HG03175 (cell line): Measurements from ENCODE around the gene UBE2E1.

ENCODE experiments used
- ATAC-seq: cut with Tn5 transposase; IDR thresholded peaks from one replicate; pipeline ENCODE4 v1.9.1; 2021; ENCODE audit warnings: mild to moderate bottlenecking, moderate library complexity; ENCODE audit not compliant: unreplicated experiment

Gene UBE2E1

DNA sequence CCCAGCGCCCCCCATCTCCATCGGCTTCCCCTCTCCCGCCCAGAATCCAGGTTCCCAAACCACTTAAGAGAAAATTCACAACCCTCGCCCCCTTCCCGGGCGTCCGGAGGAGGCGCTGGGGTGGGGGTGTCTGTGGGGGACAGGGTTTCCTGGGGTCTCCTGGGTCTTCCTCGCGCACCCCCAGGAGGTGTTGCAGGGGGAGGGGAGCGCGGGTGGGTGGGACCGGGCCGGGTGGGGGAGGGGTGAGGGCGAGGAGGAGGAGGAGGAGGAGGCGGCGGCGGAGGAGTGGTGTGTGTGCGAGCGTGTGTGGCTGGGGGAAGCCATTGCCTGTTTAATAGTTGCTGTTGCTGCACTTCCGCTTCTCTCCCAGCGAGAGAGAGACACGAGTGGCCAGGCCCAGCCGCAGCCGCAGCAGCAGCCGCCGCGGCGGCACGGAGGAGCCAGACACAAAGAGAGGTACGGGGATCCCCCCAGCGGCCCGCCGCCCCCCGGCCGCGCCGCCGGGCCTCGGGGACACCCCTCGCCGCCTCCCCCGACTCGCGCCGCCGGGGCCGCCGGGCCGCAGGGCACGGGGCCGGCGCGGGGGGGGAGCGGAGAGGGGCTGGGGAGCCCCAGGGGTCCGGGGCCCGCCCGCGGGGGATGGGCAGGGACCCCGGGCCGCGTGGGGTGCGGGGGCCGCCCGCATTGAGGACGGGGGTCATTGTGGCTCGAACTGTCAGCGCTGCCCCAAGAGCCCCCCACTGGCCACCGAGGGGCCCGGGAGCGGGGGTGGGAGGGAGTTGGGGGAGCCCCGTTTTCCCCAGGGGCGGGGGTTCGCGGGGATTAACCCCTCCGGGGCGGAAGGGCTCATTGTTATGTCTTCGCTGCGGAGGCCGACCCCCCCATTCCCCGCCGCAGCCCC is at the start of gene UBE2E1:
Gene UBE2E1, plus strand, starts transcription at position 323 of the 901 bp plus-strand sequence. CDS start 1,315 bp downstream, outside the sequence.
- ATAC-seq, result peak; percentile 78

- no peak for ATAC-seq
Measured at GRCh38 chr3:23756206-23756840, 49.4 kb upstream of the UBE2E1 start.

DNA sequence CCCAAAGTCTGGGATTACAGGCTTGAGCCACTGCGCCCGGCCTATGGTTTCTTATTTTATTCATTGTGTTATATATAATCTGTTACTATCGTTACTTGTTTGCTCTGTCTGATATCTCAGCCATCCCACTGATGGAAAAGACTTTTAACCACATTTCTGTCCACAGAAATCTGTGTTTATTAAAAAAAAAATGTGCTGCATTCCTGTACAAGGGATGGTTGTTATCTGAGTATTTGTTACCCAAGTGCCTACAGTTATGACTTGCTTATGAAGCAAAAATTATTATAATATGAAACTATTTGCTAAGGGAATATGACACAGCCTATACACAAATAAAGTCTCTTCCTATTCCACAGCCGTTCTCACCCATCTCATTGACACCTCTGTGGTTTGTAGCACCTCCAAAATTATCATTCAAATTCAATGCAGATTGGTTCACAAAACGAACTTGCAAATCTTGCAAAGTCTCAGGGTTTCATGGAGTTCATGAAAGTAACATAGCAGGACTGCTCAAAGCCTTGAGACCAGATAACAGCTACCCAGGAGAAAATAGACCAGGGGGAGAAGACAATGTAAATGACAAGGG is 47.4 kb upstream of the UBE2E1 start:
- ATAC-seq, result peak; percentile 13

DNA sequence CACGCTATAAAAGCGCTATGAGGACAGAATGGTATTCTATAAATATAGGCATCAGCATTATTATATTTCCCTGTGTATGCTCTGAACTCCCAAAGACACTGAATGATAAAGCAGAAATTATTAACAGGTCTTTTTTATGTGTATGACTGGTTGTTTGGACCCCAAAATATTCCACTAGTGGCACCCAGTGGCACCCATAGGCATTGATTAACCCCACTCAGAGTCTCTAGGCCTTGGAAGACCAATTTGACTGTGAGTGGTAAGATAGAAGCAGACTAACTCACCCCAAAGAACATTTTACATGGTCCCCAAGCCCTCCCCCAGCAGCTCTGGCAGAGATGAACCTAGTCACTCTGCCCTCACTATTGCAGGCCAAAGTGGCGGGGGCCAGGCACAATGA is 45.4 kb upstream of the UBE2E1 start:
- no peak for ATAC-seq

DNA sequence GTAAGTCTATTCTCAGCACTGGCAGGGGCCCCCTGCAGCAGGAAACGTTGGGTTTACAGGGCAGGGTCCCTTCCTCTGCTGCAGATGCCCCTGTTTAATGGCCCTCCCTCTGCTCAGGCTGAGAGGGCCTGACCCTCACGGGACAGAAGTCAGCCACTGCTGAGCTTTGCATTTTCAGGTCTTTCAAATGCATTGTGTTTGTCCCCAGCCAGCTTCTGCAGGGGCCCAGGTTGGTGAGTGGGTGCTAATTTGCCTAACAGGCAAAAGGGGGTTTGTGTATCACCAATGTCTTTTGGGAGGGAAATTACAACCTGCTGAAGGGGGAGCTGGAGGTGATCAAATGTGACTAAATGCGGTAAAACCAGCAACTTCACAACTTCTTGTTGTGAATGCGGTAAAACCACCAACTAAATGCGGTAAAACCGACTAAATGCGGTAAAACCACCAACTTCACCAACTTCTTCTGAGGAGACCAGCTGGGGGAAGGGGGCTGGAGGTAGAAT is 44.8 kb upstream of the UBE2E1 start:
- ATAC-seq, result no peak

DNA sequence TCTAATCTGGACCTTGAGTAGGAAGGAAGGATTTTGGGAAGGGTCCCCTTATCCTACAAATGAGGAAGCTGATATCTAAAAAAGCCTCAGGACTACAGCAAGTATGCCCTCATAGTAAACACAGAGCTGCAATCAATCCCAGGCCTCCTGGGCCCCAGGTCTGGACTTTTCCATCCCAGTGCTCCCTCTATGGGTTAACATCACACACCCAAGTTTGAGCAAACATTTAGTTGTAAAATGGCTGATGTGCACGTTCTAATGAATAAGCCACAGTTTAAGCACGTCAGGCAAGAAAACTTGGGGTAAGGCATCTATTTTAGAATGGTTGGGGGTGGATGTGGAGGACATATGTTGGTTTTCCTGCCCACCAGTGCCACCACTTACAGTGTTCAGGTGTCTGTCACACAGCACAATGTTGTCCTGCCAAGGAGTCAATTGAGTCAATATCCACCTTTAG is 44.3 kb upstream of the UBE2E1 start:
- peak; percentile 30 for ATAC-seq

DNA sequence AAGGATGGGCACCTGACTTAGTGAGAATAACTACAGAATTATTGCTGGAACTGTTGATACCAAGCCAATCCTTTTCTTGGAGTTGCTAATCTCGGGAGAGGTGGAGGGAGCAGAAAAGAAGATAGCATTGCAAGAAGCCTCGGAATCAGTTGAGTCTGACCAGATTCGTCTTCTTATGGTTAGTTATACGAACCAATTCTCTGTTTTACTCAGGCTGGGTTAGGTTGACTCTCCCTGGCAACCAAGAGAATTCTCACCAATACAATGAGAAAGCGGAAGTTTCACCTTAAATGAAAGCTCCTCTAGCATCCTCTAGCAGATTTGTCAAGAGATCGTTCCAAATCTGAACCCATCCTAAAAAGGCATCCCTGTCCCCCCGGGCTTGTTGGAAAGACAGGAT is 43.5 kb upstream of the UBE2E1 start:
- peak; percentile 82 for ATAC-seq

GRCh38 chr3:23762759-23763477 is 42.8 kb upstream of the UBE2E1 start:
- ATAC-seq, result no peak

DNA sequence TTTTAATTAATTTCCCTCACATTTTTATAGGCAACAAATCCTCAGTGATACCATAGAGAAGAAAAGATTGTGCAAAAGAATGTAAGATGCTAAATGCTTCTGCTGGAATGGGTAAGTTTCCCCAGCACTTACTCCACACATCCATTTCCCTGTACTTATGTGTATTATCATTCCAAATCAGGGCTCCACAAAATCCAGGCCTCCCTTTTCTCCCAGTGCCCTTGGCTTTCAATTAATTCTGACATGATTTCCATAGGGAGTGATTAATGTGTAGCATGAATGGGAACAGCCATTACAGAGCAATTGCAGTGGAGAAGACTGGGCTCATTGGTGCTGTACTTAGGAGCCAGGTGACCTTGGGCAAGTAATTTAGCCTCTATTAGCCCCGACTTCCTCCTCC is 41.3 kb upstream of the UBE2E1 start:
- no peak for ATAC-seq

- peak; percentile 44 for ATAC-seq
Measured at GRCh38 chr3:23767546-23767945, 38.2 kb upstream of the UBE2E1 start.

DNA sequence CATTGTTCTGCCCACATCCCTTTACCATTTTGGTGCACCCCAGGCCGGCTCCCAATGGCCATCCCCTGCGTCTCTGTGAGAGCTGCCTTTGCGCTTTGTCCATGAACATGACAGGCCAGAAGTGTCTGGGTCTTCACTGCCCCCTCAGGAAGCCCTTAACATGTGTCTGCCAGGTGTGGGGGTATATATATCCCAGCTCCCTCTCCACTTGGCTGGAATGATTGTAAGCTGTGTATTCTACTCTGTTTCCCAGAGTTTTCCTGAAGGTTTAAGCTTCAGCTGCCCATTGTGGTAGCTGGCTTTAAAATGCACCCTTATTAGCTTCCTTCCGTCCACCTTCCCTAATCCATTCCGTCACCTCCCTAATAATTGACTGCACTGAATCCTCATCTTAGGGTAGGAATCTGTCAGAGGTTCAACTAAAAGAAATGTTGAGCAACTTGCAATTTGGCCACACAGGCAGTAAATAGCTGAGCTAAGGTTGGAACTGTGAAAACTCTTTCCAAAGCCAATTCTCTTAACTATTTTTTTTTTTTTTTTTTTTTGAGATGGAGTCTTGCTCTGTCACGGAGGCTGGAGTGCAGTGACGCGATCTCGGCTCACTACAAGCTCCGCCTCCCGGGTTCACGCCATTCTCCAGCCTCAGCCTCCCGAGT is 30.4 kb upstream of the UBE2E1 start:
- no peak for ATAC-seq

DNA sequence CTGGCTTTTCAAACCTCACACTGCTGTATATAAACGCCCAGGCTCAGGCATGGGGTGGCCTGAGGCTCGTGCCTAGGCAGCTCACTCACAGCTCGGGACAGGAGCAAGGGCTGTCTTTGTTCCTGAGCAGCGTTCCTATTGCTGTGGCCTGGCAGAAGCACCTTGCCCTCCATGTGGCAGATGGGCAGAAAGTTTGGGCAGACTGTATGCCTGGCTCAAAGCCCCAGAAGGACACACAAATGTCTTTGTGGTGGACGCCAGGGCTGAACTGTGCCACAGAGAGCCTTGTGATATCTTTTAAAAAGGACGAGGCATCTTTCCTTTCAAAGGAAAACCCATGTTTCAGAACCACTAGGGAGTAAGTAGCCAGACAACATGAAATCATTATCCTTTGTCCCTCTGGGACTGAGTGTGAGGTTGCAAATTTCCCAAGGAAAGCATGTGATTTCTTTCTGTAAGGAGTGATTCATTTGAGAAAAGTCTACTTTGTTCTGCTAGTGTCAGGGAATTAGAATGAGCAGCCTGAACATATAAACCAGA is 29.3 kb upstream of the UBE2E1 start:
- no peak for ATAC-seq

DNA sequence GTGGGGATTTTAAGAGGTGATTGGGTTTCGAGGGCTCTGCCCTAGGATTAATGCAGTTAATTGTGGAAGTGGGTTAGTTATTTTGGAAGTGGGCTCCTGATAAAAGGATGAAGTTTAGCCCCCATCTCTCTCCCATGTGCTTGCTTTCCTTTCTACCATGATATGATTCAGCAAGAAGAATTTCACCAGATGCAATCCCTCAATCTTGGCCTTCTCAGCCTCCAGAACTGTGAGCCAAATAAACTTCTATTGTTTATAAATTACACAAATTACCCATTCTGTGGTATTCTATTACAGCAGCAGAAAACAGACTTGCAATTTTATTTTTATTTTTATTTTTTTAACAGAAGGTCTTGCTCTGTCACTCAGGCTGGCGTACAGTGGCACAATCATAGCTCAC is 27.3 kb upstream of the UBE2E1 start:
- ATAC-seq, result no peak

GRCh38 chr3:23779841-23780240 is 25.9 kb upstream of the UBE2E1 start:
- ATAC-seq, result no peak

GRCh38 chr3:23781051-23781450 is 24.7 kb upstream of the UBE2E1 start:
- no peak for ATAC-seq

- no peak for ATAC-seq
Measured at GRCh38 chr3:23781871-23782270, 23.9 kb upstream of the UBE2E1 start.

GRCh38 chr3:23785097-23785645 is 20.6 kb upstream of the UBE2E1 start:
- no peak for ATAC-seq

GRCh38 chr3:23785882-23786281 is 19.9 kb upstream of the UBE2E1 start:
- ATAC-seq, result no peak

GRCh38 chr3:23791678-23792077 is 14.1 kb upstream of the UBE2E1 start:
- ATAC-seq, result no peak
